Tongue (tissue), 2 donors: ENCODE data around the gene DCAF8L2. TPM values are rescaled to one million over a fixed set of nuclear protein-coding genes. Genes with fewer than 3 reads are reported as not detected.
A peak's percentile ranks its signal among the peaks of the same experiment; 100 is the strongest.
"Not testable (repeated sequence)": the region's sequence is repeated elsewhere in the genome, so short reads cannot be mapped to it uniquely, and the experiment has no call there.

Source experiments
- DNase-seq: peaks from one replicate; pipeline ENCODE4 v3.0.0-alpha.2; 2015
- total RNA-seq: library from RNA; depleted of rRNA; stranded (reverse); fragments of >200 nt; gene quantifications from one replicate; pipeline ENCODE4 v1.2.3, GENCODE V29; 2014

DCAF8L2 gene
- total RNA-seq, 1 donor from 2014 or later = not detected

GRCh38 chrX:27679281-27679680 lies 89.1 kb downstream of the DCAF8L2 start:
- no peak for DNase-seq

- DNase-seq = no peak
Measured at GRCh38 chrX:27680726-27681125, 90.6 kb downstream of the DCAF8L2 start.

GRCh38 chrX:27683566-27684208 lies 93.5 kb downstream of the DCAF8L2 start:
- not testable (repeated sequence) for DNase-seq

GRCh38 chrX:27694667-27695066 lies 104.5 kb downstream of the DCAF8L2 start:
- no peak for DNase-seq

GRCh38 chrX:27706526-27706925 lies 116.4 kb downstream of the DCAF8L2 start:
- peak; percentile 5 for DNase-seq

GRCh38 chrX:27715610-27716009 lies 125.5 kb downstream of the DCAF8L2 start:
- DNase-seq = no peak

- DNase-seq = no peak
Measured at GRCh38 chrX:27728291-27728690, 138.1 kb downstream of the DCAF8L2 start.

- no peak for DNase-seq
Measured at GRCh38 chrX:27731962-27732361, 141.8 kb downstream of the DCAF8L2 start.

GRCh38 chrX:27735914-27736313 lies 145.8 kb downstream of the DCAF8L2 start:
- DNase-seq = no peak

GRCh38 chrX:27740933-27741332 lies 150.8 kb downstream of the DCAF8L2 start:
- no peak for DNase-seq

GRCh38 chrX:27743521-27743920 lies 153.4 kb downstream of the DCAF8L2 start:
- not testable (repeated sequence) for DNase-seq

GRCh38 chrX:27746516-27746915 lies 156.4 kb downstream of the DCAF8L2 start:
- DNase-seq = no peak

- not testable (repeated sequence) for DNase-seq
Measured at GRCh38 chrX:27750298-27750697, 160.2 kb downstream of the DCAF8L2 start.

- no peak for DNase-seq
Measured at GRCh38 chrX:27751976-27752375, 161.8 kb downstream of the DCAF8L2 start.

- DNase-seq = no peak
Measured at GRCh38 chrX:27765718-27766117, 175.6 kb downstream of the DCAF8L2 start.

GRCh38 chrX:27767387-27767786 lies 177.2 kb downstream of the DCAF8L2 start:
- no peak for DNase-seq

- DNase-seq = no peak
Measured at GRCh38 chrX:27775984-27776383, 185.8 kb downstream of the DCAF8L2 start.

GRCh38 chrX:27796640-27797257 lies 206.6 kb downstream of the DCAF8L2 start:
- DNase-seq = no peak

- no peak for DNase-seq
Measured at GRCh38 chrX:27797575-27797974, 207.4 kb downstream of the DCAF8L2 start.

Other genes starting within 250 kb of the DCAF8L2 start
- not detected for gene PPP4R3C, start 127.0 kb upstream of the DCAF8L2 start, total RNA-seq
- not detected for gene MAGEB10, start 217.6 kb downstream of the DCAF8L2 start, total RNA-seq